Measurements from ENCODE around the gene BTG1.
"Not testable (repeated sequence)": the region's sequence is repeated elsewhere in the genome, so short reads cannot be mapped to it uniquely, and the experiment has no call there.

BTG1 gene

DNA sequence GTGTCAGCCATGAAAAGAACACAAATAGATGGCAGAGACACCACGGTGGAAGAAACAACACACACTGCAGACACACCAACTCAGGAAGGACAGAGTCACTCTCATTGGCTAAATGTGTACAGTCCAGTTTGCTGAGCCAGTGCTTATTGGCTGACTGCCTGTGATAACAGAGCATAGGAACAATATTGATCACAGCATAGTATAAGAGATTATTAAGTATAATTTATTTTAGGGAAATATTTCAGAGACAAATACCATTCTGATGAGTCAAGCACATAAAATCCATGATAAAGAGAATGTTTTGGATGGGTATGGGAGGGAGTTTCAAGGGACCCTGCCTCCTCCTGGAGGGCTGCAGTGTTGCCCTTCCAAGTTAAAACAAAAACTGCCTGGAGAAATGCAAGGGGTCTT lies 50.9 kb downstream of the BTG1 start:
- no peak for DNase-seq

GRCh38 chr12:92094301-92094700 lies 51.3 kb downstream of the BTG1 start:
- DNase-seq: not testable (repeated sequence)

All from activated CD4-positive, alpha-beta T cell treated with anti-CD3 and anti-CD28 coated beads, Interleukin-10, Interleukin-2, amounts not matched to agents 100 ng/mL and 50 ng/mL, durations not matched to agents 16 hours and 8 hours (primary cell).